Stomach (tissue), 4 donors: ENCODE measurements around the gene B3GNT3.

Source experiments
- POLR2A ChIP-seq, 4 donors: fragments of 450-650 bp; IDR thresholded peaks; one replicate each; pipeline ENCODE4 v1.6.1; 2016; ENCODE audit warnings: antibody characterized with exemption in 4 of 4, control low read depth in 2 of 4, mild to moderate bottlenecking in 1 of 4, moderate library complexity in 1 of 4
- TF ChIP-seq, protein P1 (sequence below), 7 experiments: fragments of 450-650 bp in 4 of 7; fragments of 200-600 bp in 3 of 7; sonication (generic) in 3 of 7; IDR thresholded peaks; one replicate each; pipeline ENCODE4 v1.5.1; 2016 to 2019; ENCODE audit warnings: antibody characterized with exemption in 7 of 7, control low read depth in 2 of 7, mild to moderate bottlenecking in 1 of 7

DNA sequence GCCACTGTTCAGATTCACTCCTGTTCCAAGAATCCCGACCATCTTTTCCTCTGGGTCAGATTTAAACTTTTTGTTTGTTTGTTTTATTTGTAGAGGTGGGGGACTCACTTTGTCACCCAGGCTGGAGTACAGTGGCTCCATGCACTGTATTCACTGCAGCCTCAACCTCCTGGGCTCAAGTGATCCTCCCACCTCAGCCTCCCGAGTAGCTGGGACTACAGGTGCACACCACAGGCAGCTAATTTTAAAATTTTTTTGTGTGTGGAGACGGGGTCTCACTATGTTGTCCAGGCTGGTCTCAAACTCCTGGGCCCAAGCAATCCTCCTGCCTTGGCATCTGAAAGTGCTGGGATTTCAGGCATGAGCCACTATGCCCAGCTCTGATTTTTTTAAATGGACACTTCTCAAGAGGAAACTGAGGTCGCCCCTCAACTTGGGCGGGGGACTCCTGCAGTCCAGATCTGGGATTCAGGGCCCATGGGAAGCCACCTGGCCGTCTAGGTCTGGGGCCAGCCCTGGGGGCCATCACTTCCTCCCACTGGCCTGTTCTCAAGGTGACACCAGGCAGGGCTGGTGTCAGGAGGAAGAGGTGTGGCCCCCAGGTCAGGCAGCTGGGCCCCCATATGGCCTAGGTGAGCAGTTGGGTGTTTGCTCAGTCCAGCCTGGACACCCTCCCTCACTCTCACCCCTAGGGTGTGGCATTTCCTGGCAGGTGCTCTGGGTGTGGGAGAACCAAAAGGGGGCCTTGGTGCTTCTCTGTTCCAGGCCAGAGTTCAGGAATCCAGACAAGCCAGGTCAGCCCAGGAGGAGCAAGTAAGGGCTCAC lies 1.3 kb downstream of the B3GNT3 start:
- TF ChIP-seq POLR2A (IDR thresholded peaks at IDR 0.05) = no peak
- TF ChIP-seq, protein P1, sequence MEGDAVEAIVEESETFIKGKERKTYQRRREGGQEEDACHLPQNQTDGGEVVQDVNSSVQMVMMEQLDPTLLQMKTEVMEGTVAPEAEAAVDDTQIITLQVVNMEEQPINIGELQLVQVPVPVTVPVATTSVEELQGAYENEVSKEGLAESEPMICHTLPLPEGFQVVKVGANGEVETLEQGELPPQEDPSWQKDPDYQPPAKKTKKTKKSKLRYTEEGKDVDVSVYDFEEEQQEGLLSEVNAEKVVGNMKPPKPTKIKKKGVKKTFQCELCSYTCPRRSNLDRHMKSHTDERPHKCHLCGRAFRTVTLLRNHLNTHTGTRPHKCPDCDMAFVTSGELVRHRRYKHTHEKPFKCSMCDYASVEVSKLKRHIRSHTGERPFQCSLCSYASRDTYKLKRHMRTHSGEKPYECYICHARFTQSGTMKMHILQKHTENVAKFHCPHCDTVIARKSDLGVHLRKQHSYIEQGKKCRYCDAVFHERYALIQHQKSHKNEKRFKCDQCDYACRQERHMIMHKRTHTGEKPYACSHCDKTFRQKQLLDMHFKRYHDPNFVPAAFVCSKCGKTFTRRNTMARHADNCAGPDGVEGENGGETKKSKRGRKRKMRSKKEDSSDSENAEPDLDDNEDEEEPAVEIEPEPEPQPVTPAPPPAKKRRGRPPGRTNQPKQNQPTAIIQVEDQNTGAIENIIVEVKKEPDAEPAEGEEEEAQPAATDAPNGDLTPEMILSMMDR (IDR thresholded peaks at IDR 0.05) = no peak
